Neuronal stem cell (in vitro differentiated cells): Measurements from ENCODE around the gene FOXJ1.

Experiments
- DNase-seq: peaks from one replicate; pipeline ENCODE4 v3.0.0-alpha.2; 2013; ENCODE audit warnings: low spot score
- H2AFZ ChIP-seq: one replicate; pipeline ENCODE4 v1.6.1; 2013; ENCODE audit warnings: mild to moderate bottlenecking, low read length, inconsistent platforms
- H2AK5ac ChIP-seq: 2 replicates; pipeline ENCODE4 v1.6.1; 2013; ENCODE audit warnings: low read depth, mild to moderate bottlenecking, inconsistent platforms, low read length, moderate library complexity, mixed read lengths
- H2BK120ac ChIP-seq: 2 replicates; pipeline ENCODE4 v1.6.1; 2013; ENCODE audit warnings: low read depth, mild to moderate bottlenecking, inconsistent platforms, low read length, moderate library complexity, mixed read lengths
- H2BK12ac ChIP-seq: one replicate; pipeline ENCODE4 v1.6.1; 2013; ENCODE audit warnings: low read length, inconsistent platforms
- H2BK15ac ChIP-seq: 2 replicates; pipeline ENCODE4 v1.6.1; 2013; ENCODE audit warnings: mild to moderate bottlenecking, low read length, inconsistent platforms, mixed read lengths
- H2BK5ac ChIP-seq: one replicate; pipeline ENCODE4 v1.6.1; 2013; ENCODE audit warnings: inconsistent platforms, mild to moderate bottlenecking, low read length, moderate library complexity
- H3K14ac ChIP-seq: one replicate; pipeline ENCODE4 v1.6.1; 2013; ENCODE audit warnings: low read length, inconsistent platforms
- H3K18ac ChIP-seq: 2 replicates; pipeline ENCODE4 v1.6.1; 2013; ENCODE audit warnings: low read length, inconsistent platforms
- H3K23ac ChIP-seq: 2 replicates; pipeline ENCODE4 v1.6.1; 2013; ENCODE audit warnings: low read depth, mild to moderate bottlenecking, mixed read lengths, low read length, inconsistent platforms; ENCODE audit not compliant: poor library complexity
- H3K27ac ChIP-seq: replicated peaks from 3 replicates; pipeline ENCODE4 v1.5.1; 2013; ENCODE audit warnings: low read length, inconsistent platforms
- H3K27me3 ChIP-seq, 3 experiments: 2 replicates each; pipeline ENCODE4 v1.6.1; 2013; ENCODE audit warnings: low read length in 3 of 3, mild to moderate bottlenecking in 2 of 3, inconsistent platforms in 1 of 3, low read depth in 1 of 3, mixed read lengths in 1 of 3, moderate library complexity in 1 of 3; ENCODE audit not compliant: control insufficient read depth in 3 of 3, insufficient read depth in 3 of 3
- H3K36me3 ChIP-seq, 2 donors: replicated peaks in 1 of 2; 2 replicates each; pipeline ENCODE4 v1.6.1; 2013; ENCODE audit warnings: low read length in 2 of 2; ENCODE audit not compliant: control insufficient read depth in 2 of 2, insufficient read depth in 2 of 2
- H3K4ac ChIP-seq: 2 replicates; pipeline ENCODE4 v1.6.1; 2013; ENCODE audit warnings: inconsistent platforms, mild to moderate bottlenecking, low read length, moderate library complexity
- H3K4me1 ChIP-seq, 2 donors: 1 replicate in 1 of 2; 2 replicates in 1 of 2; pipeline ENCODE4 v1.6.1; 2013; ENCODE audit warnings: low read length in 2 of 2, low read depth in 1 of 2; ENCODE audit not compliant: control insufficient read depth in 2 of 2, insufficient read depth in 1 of 2
- H3K4me2 ChIP-seq: one replicate; pipeline ENCODE4 v1.6.1; 2013; ENCODE audit warnings: mild to moderate bottlenecking, low read length, inconsistent platforms; ENCODE audit not compliant: insufficient read depth, poor library complexity, severe bottlenecking
- H3K4me3 ChIP-seq, 2 donors: 2 replicates each; pipeline ENCODE4 v1.5.1; 2013; ENCODE audit warnings: low read length in 2 of 2, mild to moderate bottlenecking in 2 of 2, inconsistent platforms in 1 of 2, moderate library complexity in 1 of 2
- H3K79me1 ChIP-seq: one replicate; pipeline ENCODE4 v1.6.1; 2013; ENCODE audit warnings: low read depth, mild to moderate bottlenecking, inconsistent platforms, low read length, moderate library complexity
- H3K9ac ChIP-seq: one replicate; pipeline ENCODE4 v1.6.1; 2013; ENCODE audit warnings: mild to moderate bottlenecking, low read depth, low read length, inconsistent platforms; ENCODE audit not compliant: poor library complexity
- H3K9me3 ChIP-seq, 2 donors: replicated peaks in 1 of 2; 2 replicates each; pipeline versions ENCODE3 to v1.6.1; 2013; ENCODE audit warnings: low read length in 2 of 2, mild to moderate bottlenecking in 2 of 2, inconsistent platforms in 1 of 2, low read depth in 1 of 2, mixed read lengths in 1 of 2, moderate library complexity in 1 of 2; ENCODE audit not compliant: control insufficient read depth in 2 of 2, insufficient read depth in 1 of 2
- H4K8ac ChIP-seq: one replicate; pipeline ENCODE4 v1.6.1; 2013; ENCODE audit warnings: low read depth, mild to moderate bottlenecking, inconsistent platforms, low read length, moderate library complexity
- H4K91ac ChIP-seq: one replicate; pipeline ENCODE4 v1.6.1; 2013; ENCODE audit warnings: low read length, low read depth, mild to moderate bottlenecking, inconsistent platforms; ENCODE audit not compliant: poor library complexity
- WGBS, 2 donors: extraction: QIAGEN DNeasy Blood & Tissue Kit; methylation state at CpG; one replicate each; pipeline ENCODE4 v1.1.7; 2013; ENCODE audit warnings: missing lambda C conversion rate in 2 of 2, mixed read lengths in 1 of 2; ENCODE audit not compliant: insufficient read length in 2 of 2, insufficient replicate concordance in 1 of 2; ENCODE audit errors: extremely low coverage in 2 of 2; 5-methylcytosine and 5-hydroxymethylcytosine counted together

FOXJ1 gene

DNA sequence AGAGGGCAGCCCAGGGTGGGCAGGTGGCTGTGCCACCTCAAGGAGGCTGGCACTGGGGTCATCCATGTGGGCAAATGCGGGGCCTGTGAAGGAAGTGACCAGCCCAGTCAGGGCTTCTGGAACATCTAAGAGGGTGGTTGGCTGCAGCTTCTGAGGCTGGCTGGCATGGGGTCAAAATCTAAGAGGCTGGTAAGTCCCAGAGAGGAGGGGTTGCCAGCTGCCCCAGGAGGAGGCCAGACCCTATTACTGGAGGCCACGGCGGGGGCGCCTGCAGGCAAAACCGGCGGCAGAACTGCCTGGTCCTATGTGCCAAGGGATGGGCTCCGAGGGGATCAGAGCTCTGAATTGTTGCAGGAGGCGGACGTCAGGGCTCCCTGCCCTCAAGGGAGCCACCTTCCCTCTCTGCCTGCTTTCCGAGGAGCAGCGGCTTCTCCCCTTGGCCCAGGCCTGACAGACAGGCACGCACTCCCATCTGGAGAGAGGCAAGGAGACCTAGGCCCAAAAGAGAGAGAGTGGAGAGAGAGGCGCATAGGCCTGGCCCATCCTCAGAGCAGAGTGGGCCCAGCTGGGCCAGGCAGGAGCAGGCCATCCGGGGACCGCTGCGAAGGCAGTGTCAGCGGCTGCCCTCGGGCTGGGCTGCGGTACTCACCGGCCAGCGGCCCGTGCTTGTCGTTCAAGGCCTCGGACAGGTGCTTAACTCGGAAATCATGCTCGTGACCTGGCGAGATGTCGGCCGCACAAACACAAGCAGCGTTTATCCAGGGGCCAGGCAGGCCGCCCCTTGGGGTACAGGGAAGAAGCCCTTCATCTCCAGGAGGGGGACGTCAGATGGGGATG, 51.1 kb downstream of the FOXJ1 start:
- Histone ChIP-seq H3K4me1 (no peaks in the 10 kb centered on the region), H4K8ac (no peak overlapping the region), H3K27ac (no peak overlapping the region), H3K9ac (no peak overlapping the region), H2AK5ac (no peak overlapping the region), H3K27me3 (no peaks in the 10 kb centered on the region), H2BK5ac (no peak overlapping the region), H3K23ac (no peak overlapping the region), H3K79me1 (peaks cover 2% of the 10 kb centered on the region), H3K14ac (no peak overlapping the region), H3K4me3 (peak overlapping the region in 1 of 2 donors; percentile 11), H2AFZ (no peak overlapping the region), H2BK12ac (no peak overlapping the region), H3K9me3 (no peaks in the 10 kb centered on the region), H2BK15ac (no peak overlapping the region), H2BK120ac (no peak overlapping the region), H3K18ac (no peak overlapping the region), H3K4ac (no peak overlapping the region), H3K4me2 (no peak overlapping the region), H4K91ac (no peak overlapping the region), H3K36me3 (peaks cover 62 to 97% of the 10 kb centered on the region in 2 donors)
- DNase-seq, result no peak
- WGBS, 2 donors, result no CpG with 5 or more reads among the region's 32 CpGs

DNA sequence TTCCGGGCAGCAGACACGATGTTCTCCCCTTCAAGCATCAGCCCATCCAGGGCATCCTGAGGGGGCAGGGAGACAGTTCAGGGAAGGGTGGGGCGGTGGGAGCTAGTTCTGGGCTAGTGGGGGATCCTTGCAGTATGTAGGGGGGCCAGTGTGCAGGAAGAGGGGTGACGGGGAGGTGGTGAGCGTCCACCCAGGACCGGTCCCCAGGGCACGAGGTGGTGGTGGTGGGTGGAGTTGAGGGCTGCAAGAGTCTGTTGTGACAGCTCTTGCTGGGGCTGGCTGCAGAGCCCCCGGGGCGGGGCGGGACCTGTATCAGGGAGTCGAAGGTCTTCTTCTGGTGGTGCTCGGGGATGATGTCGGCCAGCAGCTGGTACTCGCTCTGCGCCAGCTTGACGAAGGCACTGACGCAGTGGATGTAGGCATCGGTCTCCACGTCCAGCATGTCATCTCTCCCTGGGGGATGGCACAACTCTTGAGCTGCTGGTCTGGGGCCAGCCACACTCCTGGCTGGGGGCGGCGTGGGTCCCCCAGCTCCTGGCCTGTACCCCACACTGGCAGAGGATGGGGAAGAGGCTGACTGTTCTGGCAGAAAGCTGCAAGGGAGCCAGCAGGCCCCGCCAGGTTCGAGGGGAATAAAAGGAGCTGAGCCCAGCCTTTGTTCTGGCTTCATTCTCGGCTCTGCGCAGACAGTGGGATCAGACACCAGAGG, 52.0 kb downstream of the FOXJ1 start:
- no peak overlapping the region for H3K4me2 ChIP-seq
- H4K8ac ChIP-seq, result no peak overlapping the region
- H2BK15ac ChIP-seq, result no peak overlapping the region
- H2BK120ac ChIP-seq, result no peak overlapping the region
- H3K9ac ChIP-seq, result no peak overlapping the region
- no peaks in the 10 kb centered on the region for H3K9me3 ChIP-seq
- no peaks in the 10 kb centered on the region for H3K4me1 ChIP-seq
- no peak overlapping the region for H4K91ac ChIP-seq
- peak overlapping the region; percentile 38 for H3K18ac ChIP-seq
- H3K27ac ChIP-seq, result no peak overlapping the region
- no peak overlapping the region for H2AFZ ChIP-seq
- H3K27me3 ChIP-seq, result no peaks in the 10 kb centered on the region
- no CpG with 5 or more reads among the region's 25 CpGs for WGBS, 2 donors
- H3K14ac ChIP-seq, result no peak overlapping the region
- no peak overlapping the region for H2AK5ac ChIP-seq
- peaks cover 2% of the 10 kb centered on the region for H3K79me1 ChIP-seq
- no peak for DNase-seq
- no peak overlapping the region for H3K4ac ChIP-seq
- peaks cover 64 to 97% of the 10 kb centered on the region in 2 donors for H3K36me3 ChIP-seq
- peak overlapping the region in 1 of 2 donors; percentile 65 for H3K4me3 ChIP-seq
- no peak overlapping the region for H2BK12ac ChIP-seq
- no peak overlapping the region for H2BK5ac ChIP-seq
- H3K23ac ChIP-seq, result no peak overlapping the region

GRCh38 chr17:76088041-76088867, 52.8 kb downstream of the FOXJ1 start:
- no peak overlapping the region for H2BK120ac ChIP-seq
- no peaks in the 10 kb centered on the region for H3K9me3 ChIP-seq
- H2BK15ac ChIP-seq, result no peak overlapping the region
- no peaks in the 10 kb centered on the region for H3K4me1 ChIP-seq
- no peak overlapping the region for H2BK12ac ChIP-seq
- peaks cover 60 to 97% of the 10 kb centered on the region in 2 donors for H3K36me3 ChIP-seq
- H3K27ac ChIP-seq, result no peak overlapping the region
- WGBS, 2 donors, result no CpG with 5 or more reads among the region's 25 CpGs
- H2AFZ ChIP-seq, result no peak overlapping the region
- H2AK5ac ChIP-seq, result no peak overlapping the region
- no peak overlapping the region for H4K91ac ChIP-seq
- no peak overlapping the region for H3K4me2 ChIP-seq
- H3K14ac ChIP-seq, result no peak overlapping the region
- peak overlapping the region in 1 of 2 donors; percentile 65 for H3K4me3 ChIP-seq
- H3K9ac ChIP-seq, result no peak overlapping the region
- no peak for DNase-seq
- H3K27me3 ChIP-seq, result no peaks in the 10 kb centered on the region
- H3K4ac ChIP-seq, result no peak overlapping the region
- H2BK5ac ChIP-seq, result peak overlapping the region; percentile 75
- peaks cover 2% of the 10 kb centered on the region for H3K79me1 ChIP-seq
- H3K18ac ChIP-seq, result peak overlapping the region; percentile 38
- no peak overlapping the region for H3K23ac ChIP-seq
- no peak overlapping the region for H4K8ac ChIP-seq
